H7 (cell line): ENCODE results near the gene SIX4. TPM values are rescaled to one million over a fixed set of nuclear protein-coding genes. Genes with fewer than 3 reads are reported as not detected.

Experiments
- DNase-seq: peaks from one replicate; pipeline ENCODE4 v3.0.0; 2012
- H3K27me3 ChIP-seq: 2 replicates; pipeline ENCODE4 v1.6.0; 2011; ENCODE audit warnings: mild to moderate bottlenecking, low read length; ENCODE audit not compliant: control insufficient read depth, insufficient read depth
- H3K36me3 ChIP-seq: replicated peaks from 2 replicates; pipeline ENCODE4 v1.5.1; 2011; ENCODE audit warnings: low read length; ENCODE audit not compliant: control insufficient read depth, insufficient read depth
- H3K4me3 ChIP-seq: 2 replicates; pipeline ENCODE4 v1.5.1; 2011; ENCODE audit warnings: low read depth, mild to moderate bottlenecking, control low read depth, low read length, moderate library complexity; ENCODE audit not compliant: insufficient read depth
- total RNA-seq: library from RNA; depleted of rRNA; stranded (reverse); fragments of >200 nt; shearing (Covaris generic); gene quantifications from 2 replicates; pipeline ENCODE4 v1.2.3, GENCODE V29; 2014

Gene SIX4
- total RNA-seq, 1 experiment from 2014 or later, result 24.7 TPM

GRCh38 chr14:60695327-60695726 lies 28.8 kb downstream of the SIX4 start:
- Histone ChIP-seq H3K36me3 (no peaks in the 10 kb centered on the region), H3K4me3 (no peak overlapping the region), H3K27me3 (no peaks in the 10 kb centered on the region)
- no peak for DNase-seq

- no peaks in the 10 kb centered on the region for H3K36me3 ChIP-seq
- no peak for DNase-seq
- no peaks in the 10 kb centered on the region for H3K27me3 ChIP-seq
- no peak overlapping the region for H3K4me3 ChIP-seq
Observed at GRCh38 chr14:60691383-60692113, 32.6 kb downstream of the SIX4 start.

GRCh38 chr14:60686865-60687264 lies 37.3 kb downstream of the SIX4 start:
- H3K4me3 ChIP-seq, result no peak overlapping the region
- no peaks in the 10 kb centered on the region for H3K36me3 ChIP-seq
- no peak for DNase-seq
- no peaks in the 10 kb centered on the region for H3K27me3 ChIP-seq

GRCh38 chr14:60684203-60684602 lies 39.9 kb downstream of the SIX4 start:
- no peaks in the 10 kb centered on the region for H3K36me3 ChIP-seq
- H3K27me3 ChIP-seq, result no peaks in the 10 kb centered on the region
- H3K4me3 ChIP-seq, result no peak overlapping the region
- no peak for DNase-seq

- no peaks in the 10 kb centered on the region for H3K36me3 ChIP-seq
- no peak for DNase-seq
- H3K4me3 ChIP-seq, result no peak overlapping the region
- no peaks in the 10 kb centered on the region for H3K27me3 ChIP-seq
Observed at GRCh38 chr14:60681271-60681670, 42.9 kb downstream of the SIX4 start.

GRCh38 chr14:60680511-60680910 lies 43.6 kb downstream of the SIX4 start:
- H3K36me3 ChIP-seq, result no peaks in the 10 kb centered on the region
- H3K4me3 ChIP-seq, result no peak overlapping the region
- H3K27me3 ChIP-seq, result no peaks in the 10 kb centered on the region
- no peak for DNase-seq

GRCh38 chr14:60679566-60680258 lies 44.4 kb downstream of the SIX4 start:
- no peaks in the 10 kb centered on the region for H3K36me3 ChIP-seq
- H3K27me3 ChIP-seq, result no peaks in the 10 kb centered on the region
- DNase-seq, result peak; percentile 44
- H3K4me3 ChIP-seq, result no peak overlapping the region

GRCh38 chr14:60677701-60678100 lies 46.5 kb downstream of the SIX4 start:
- H3K36me3 ChIP-seq, result no peaks in the 10 kb centered on the region
- H3K27me3 ChIP-seq, result no peaks in the 10 kb centered on the region
- DNase-seq, result no peak
- H3K4me3 ChIP-seq, result no peak overlapping the region

GRCh38 chr14:60670989-60671388 lies 53.2 kb downstream of the SIX4 start:
- no peak for DNase-seq
- Histone ChIP-seq H3K36me3 (no peaks in the 10 kb centered on the region), H3K27me3 (no peaks in the 10 kb centered on the region), H3K4me3 (no peak overlapping the region)

GRCh38 chr14:60668431-60669112 lies 55.6 kb downstream of the SIX4 start:
- no peaks in the 10 kb centered on the region for H3K36me3 ChIP-seq
- H3K27me3 ChIP-seq, result no peaks in the 10 kb centered on the region
- no peak overlapping the region for H3K4me3 ChIP-seq
- no peak for DNase-seq

- no peak for DNase-seq
- H3K27me3 ChIP-seq, result no peaks in the 10 kb centered on the region
- H3K36me3 ChIP-seq, result no peaks in the 10 kb centered on the region
- H3K4me3 ChIP-seq, result no peak overlapping the region
Observed at GRCh38 chr14:60665177-60665550, 59.0 kb downstream of the SIX4 start.

GRCh38 chr14:60662982-60663381 lies 61.2 kb downstream of the SIX4 start:
- H3K36me3 ChIP-seq, result no peaks in the 10 kb centered on the region
- H3K4me3 ChIP-seq, result no peak overlapping the region
- H3K27me3 ChIP-seq, result peaks cover 18% of the 10 kb centered on the region
- no peak for DNase-seq

GRCh38 chr14:60661721-60662120 lies 62.4 kb downstream of the SIX4 start:
- no peak for DNase-seq
- Histone ChIP-seq H3K4me3 (no peak overlapping the region), H3K27me3 (peaks cover 30% of the 10 kb centered on the region), H3K36me3 (no peaks in the 10 kb centered on the region)
